Stimulated activated CD8-positive, alpha-beta memory T cell treated with anti-CD3 and anti-CD28 coated beads, Interleukin-12 subunit alpha, Interleukin-12 subunit beta, amount 100 ng/mL, for 4 hours (primary cell): Measurements from ENCODE around the gene DXO.

ENCODE experiments used
- DNase-seq: peaks from one replicate; pipeline ENCODE4 v3.0.0-alpha.2; 2020; ENCODE audit warnings: low read depth

DXO gene

DNA sequence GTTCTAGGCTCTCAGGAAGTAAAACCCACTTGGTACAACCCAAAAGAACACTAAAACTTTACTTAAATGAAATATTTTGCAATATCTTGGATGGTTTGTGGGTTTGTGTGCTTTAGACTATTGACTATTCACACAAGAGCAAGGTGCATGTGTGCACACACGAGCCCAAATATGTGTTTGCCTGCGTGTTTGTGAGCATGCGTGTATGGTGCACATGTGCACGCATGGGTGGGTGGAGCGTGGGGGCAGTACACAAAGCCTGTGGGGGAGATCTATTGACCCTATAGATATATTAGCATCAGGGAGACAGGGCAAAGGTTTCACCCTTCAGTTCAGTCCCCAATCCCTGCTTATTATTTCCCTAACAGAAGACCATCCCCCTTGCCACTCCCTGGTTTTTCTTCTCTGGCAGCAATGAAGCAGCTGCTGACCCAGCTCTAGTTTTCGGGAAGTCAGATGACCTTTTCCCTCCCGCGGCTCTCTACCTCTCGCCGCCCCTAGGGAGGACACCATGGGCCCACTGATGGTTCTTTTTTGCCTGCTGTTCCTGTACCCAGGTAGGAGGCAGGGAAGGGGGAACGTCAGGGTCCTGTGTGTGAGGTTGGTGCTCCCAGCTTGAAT, 44.6 kb downstream of the DXO start, which contains the start of gene C2:
C2 (plus strand) TSS at position 476 of the 621 bp plus-strand sequence; CDS start at position 512, 36 bp downstream.
- no peak for DNase-seq

DNA sequence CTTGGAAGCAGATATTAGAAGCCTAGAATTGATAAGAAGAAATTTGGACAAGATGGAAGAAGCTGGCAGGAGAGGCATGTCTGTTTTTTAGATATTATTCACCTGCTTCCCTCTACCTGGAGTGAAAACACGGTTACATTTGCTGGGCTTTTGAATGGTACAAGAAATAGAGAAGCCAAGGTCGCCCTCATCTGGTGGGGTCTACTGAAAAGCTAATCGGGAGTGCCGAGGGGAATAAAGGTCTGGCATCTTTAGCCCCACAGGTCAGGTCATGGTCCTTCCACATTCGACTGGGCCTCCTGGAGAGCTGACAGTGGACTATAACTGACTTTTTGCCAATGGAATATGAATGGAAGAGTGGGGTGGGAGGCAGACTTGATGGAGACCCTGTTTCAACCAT, 49.0 kb downstream of the DXO start:
- no peak for DNase-seq

DNA sequence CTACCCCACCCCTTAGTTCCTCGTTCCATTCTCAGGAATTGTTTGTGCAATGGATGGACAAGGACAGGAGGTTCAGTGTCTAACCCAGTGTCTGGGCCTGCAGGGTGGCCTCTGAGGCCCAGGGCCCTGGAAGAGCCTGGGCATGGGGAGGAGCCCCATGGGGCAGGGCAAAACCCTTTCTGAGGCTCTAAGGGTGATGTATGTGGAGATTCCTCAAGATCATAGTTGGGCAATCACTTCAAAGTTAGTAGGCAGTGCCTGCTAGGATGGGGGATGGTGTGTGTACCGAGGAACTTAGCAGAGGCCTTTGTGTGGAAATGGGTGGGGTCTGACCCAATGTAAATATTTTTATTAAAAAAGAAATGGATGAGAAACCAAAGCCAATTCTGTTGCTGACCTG, 51.1 kb downstream of the DXO start:
- no peak for DNase-seq
